RWPE1 (cell line): Measurements from ENCODE around the gene ZMYND10.
A peak's percentile ranks its signal among the peaks of the same experiment; 100 is the strongest.

Source experiments
- CTCF ChIA-PET: fragments of 350-600 bp; sonication (Branson Sonifier 250); formaldehyde crosslinking; extraction: SDS; loops from one replicate; lab custom pipeline; 2021; lab: Yijun Ruan, JAX
- POLR2A ChIA-PET: fragments of 400-600 bp; formaldehyde crosslinking; extraction: SDS; loops from one replicate; lab custom pipeline; 2020; ENCODE audit warnings: antibody characterized with exemption; ENCODE audit not compliant: low non-redundant PET; lab: Yijun Ruan, JAX
- DNase-seq: peaks from one replicate; pipeline ENCODE4 v3.0.0; 2012; ENCODE audit warnings: low spot score
- H3K27ac ChIP-seq: fragments of 450-650 bp; 2 replicates; pipeline ENCODE4 v1.5.1; 2017
- CTCF ChIP-seq: fragments of 450-650 bp; conservative IDR thresholded peaks from 2 replicates; pipeline ENCODE4 v1.5.1; 2017; ENCODE audit warnings: low read depth, mild to moderate bottlenecking

Gene ZMYND10

GRCh38 chr3:50297384-50297775 is 48.2 kb downstream of the ZMYND10 start:
- POLR2A ChIA-PET: no interaction called here
- no peak for TF ChIP-seq CTCF
- peak overlapping the region; percentile 93 for H3K27ac ChIP-seq
- no peak for DNase-seq
- CTCF ChIA-PET: no interaction called here

GRCh38 chr3:50296721-50297383 is 48.7 kb downstream of the ZMYND10 start:
- H3K27ac ChIP-seq: peak overlapping the region; percentile 93
- DNase-seq: no peak
- TF ChIP-seq CTCF: no peak
- ChIA-PET POLR2A (no interaction called here), CTCF (no interaction called here)

- TF ChIP-seq CTCF: no peak
- POLR2A ChIA-PET: no interaction called here
- H3K27ac ChIP-seq: peak overlapping the region; percentile 93
- CTCF ChIA-PET: interaction anchor here (1.5 kb wide), 1 partner anchor 28 kb away, joined by 3 read pairs; no protein-coding TSS in a partner anchor
- DNase-seq: no peak
Observed at GRCh38 chr3:50295553-50296431, 49.7 kb downstream of the ZMYND10 start.

GRCh38 chr3:50294492-50295403 is 50.8 kb downstream of the ZMYND10 start:
- no peak for DNase-seq
- peak overlapping the region; percentile 93 for H3K27ac ChIP-seq
- TF ChIP-seq CTCF: no peak
- CTCF ChIA-PET: interaction anchor here (1.5 kb wide), 1 partner anchor 29 kb away, joined by 3 read pairs; no protein-coding TSS in a partner anchor
- POLR2A ChIA-PET: interaction anchor here (0.5 kb wide), 1 partner anchor 34 kb away, joined by 3 read pairs; no protein-coding TSS in a partner anchor

GRCh38 chr3:50294089-50294488 is 51.4 kb downstream of the ZMYND10 start:
- no peak for DNase-seq
- ChIA-PET CTCF (no interaction called here), POLR2A (interaction anchor here (0.6 kb wide), 1 partner anchor 32 kb away, joined by 3 read pairs; no protein-coding TSS in a partner anchor)
- no peak for TF ChIP-seq CTCF
- peak overlapping the region; percentile 93 for H3K27ac ChIP-seq
